GM21825 (cell line): ENCODE data around the gene ADAM12.

ENCODE experiments used
- ATAC-seq: cut with Tn5 transposase; IDR thresholded peaks from one replicate; pipeline ENCODE4 v1.9.1; 2021; ENCODE audit warnings: mild to moderate bottlenecking, moderate library complexity; ENCODE audit not compliant: unreplicated experiment

Gene ADAM12, protein sequence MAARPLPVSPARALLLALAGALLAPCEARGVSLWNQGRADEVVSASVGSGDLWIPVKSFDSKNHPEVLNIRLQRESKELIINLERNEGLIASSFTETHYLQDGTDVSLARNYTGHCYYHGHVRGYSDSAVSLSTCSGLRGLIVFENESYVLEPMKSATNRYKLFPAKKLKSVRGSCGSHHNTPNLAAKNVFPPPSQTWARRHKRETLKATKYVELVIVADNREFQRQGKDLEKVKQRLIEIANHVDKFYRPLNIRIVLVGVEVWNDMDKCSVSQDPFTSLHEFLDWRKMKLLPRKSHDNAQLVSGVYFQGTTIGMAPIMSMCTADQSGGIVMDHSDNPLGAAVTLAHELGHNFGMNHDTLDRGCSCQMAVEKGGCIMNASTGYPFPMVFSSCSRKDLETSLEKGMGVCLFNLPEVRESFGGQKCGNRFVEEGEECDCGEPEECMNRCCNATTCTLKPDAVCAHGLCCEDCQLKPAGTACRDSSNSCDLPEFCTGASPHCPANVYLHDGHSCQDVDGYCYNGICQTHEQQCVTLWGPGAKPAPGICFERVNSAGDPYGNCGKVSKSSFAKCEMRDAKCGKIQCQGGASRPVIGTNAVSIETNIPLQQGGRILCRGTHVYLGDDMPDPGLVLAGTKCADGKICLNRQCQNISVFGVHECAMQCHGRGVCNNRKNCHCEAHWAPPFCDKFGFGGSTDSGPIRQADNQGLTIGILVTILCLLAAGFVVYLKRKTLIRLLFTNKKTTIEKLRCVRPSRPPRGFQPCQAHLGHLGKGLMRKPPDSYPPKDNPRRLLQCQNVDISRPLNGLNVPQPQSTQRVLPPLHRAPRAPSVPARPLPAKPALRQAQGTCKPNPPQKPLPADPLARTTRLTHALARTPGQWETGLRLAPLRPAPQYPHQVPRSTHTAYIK

DNA sequence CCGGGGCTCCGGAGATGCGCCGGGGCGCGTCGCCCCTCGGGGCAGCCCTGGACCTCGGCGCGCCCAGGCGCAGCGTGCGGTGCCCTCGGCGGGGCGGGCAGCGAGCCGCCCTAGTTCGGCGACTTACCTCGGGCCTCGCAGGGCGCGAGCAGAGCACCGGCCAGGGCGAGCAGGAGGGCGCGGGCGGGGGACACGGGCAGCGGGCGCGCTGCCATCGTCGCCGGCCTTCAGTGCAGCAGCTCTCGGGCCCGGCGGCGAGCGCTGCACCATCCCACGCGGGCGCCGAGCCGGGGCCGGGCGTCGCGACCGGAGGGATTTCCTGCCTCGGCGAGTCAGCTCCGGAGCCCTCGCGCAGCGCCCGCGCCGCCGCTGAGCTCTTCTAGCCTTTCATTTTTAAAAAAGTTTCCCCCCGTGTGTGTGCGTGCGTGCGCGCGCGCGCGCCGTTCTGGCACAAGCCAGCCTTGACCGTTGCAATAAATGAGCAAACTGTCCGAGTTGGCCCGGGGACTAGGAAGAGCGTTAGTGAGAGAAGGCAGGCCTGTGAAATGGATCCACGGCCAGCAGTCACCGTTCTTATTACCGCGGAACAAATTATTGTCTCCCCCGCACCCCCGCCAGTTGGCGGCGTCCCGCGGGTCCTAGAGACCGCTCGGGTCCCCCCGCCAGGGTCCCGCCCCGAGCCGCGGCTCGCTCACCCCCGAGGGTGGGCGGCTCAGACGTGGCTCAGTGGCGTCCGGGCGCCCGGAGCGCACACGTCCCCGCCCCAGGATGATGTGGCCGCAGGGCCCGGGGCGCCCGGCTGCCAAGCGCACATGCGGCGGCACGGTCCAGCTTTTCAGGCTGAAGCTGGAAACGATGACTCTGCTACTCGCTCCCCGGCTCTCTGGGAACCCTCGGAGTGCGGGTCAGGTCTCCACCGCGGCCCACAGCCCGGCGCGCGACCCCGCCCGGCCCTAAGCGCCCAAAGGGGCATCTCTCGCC, at the start of gene ADAM12:
Gene ADAM12, minus strand, starts transcription at position 547 of the 981 bp plus-strand sequence. Its CDS starts 332 bp downstream, at position 215.
- ATAC-seq: no peak

DNA sequence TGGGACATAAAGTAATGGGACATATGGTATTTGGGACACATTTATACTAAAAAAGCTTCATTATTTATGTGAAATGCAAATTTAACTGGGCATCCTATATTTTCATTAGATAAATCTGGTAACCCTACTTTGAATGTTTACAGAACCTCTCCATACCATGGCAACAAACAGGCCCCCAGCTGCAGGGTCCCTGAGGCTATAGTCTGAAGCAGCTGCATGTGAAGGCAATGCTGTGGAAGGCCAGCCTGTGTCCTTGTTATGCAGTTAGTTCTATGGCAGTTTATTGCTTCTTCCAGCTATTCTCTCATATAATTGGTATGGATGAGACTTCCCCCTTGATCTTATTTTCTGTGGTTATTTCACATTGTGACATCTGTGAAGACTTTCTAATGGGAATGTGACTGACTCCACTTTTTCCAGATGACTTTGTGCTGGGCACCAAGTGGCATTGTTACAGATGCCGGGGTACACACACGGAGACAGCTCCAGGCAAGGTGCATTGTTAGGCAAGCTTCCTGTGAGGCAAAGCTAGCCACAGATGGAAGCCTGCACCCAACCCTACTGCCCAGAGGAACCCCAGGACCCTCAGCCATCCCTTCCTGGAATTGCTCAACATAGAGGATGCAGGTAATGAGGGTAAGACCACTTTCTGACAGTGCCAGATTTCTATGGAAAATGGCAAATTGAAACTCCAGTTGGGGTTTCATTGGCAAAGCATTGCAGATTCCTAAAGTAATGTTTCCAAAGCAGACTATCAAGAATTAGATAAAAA, 49.5 kb upstream of the ADAM12 start:
- ATAC-seq: no peak

DNA sequence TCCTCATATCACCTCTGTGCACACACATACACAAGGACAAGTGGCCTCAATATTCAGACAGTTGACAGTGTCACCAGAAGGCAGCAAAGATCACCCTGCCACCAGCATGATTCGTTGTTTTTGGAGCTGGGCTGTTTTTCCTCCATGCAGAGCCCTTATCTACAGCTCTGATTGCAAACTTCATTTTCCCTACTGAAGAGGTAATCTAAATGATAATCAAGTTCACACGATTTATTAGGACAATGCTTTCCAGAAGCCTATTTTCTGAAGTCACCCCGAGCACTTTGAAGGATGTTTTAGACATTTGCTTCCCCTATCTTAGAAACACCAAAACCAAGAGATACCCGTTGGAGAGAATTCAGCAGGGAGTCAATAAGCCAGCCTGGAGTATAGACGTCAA, 46.0 kb upstream of the ADAM12 start:
- no peak for ATAC-seq

DNA sequence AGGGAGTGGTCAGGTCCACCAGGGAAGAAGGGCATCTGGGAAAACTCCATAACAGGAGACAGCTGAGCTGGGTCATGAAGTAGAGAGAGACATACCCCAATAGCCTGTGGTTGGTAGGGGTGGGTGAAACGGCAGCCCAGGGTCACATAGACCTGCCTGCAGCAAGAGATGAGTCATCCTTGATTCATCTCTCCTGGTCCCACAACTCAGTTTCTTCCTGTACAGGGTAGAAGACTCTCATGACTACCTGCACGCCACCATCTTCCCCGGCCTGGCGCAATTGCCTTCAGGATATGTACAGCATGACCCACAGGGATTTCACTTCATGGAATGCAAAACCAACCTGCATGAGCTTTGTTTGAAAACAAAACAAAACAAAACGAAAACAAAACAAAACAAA, 45.1 kb upstream of the ADAM12 start:
- no peak for ATAC-seq

DNA sequence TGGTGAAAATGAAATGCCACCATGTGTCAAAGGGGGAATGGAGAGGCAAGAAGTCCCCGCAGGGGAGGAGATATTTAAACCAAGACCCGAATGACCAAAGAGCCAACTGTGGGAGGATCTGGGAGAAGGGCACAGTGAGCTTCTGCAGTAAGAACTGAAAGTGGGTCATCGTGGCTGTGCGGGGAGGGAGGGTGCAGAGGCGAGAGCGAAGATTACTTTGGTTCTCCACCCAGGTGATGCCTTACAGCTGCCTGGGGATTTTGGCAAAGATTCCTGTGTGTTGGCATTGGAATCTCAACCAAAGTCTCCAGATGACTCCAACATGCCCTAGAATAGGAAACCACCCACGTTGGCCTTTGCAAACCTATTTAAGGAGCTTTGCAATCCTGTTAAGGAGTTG, 44.2 kb upstream of the ADAM12 start:
- no peak for ATAC-seq

DNA sequence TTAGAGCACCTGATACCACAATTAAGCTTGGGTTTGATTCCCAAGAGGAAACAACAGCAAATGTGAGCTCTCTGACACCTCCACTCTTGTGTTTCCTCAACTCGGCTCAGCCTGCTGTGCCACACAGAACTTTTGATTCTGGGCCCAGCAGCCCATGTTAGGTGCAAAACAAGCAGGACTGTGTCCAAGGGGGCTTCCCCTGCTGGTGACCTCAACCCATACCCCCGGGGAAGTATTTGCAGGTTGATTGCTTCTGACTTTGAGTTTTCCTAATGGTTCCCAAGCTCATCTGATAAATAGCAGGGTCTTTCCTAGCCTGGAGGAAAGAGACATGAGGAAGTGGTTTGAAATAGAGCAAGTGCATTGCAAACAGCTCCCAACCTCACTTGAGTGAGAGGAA, 43.5 kb upstream of the ADAM12 start:
- no peak for ATAC-seq

DNA sequence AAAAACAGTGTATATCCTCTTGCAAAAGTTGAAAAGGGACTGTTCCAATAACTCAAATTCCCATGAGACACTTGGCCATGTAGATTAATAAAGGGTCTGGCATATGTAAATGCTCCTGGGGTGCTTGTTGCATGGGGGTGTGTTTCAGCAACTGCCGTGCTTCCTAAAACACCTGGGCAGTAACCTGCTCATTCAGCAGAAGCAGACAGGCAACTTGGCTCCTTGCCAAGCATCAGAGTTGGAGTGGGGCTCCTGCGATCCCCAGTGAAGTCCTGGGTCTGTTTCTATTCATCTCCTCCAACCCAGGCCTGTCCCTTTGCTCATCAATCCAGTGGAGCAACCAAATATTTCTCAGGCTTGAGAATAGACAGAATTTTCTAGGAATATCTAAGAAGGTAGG, 42.2 kb upstream of the ADAM12 start:
- ATAC-seq: no peak

DNA sequence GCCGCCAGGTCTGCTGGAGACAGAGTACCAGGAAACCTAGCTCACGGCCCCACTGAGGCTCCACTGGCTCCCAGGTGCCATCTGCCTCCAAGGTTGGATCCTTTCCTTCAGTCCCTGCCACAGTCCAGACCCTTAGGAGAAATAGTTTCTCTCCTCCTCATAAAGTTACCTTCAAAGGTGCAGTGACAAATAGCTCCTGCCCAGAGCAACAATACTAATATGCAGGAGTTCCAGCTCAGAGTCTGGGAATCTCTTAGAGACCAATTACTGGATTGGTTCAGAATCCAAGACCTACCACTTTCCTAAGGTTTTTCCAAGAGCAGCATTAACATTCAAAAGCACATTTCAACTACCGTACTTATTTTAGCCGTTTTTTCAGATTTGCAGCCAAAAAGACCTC, 41.0 kb upstream of the ADAM12 start:
- ATAC-seq: no peak

DNA sequence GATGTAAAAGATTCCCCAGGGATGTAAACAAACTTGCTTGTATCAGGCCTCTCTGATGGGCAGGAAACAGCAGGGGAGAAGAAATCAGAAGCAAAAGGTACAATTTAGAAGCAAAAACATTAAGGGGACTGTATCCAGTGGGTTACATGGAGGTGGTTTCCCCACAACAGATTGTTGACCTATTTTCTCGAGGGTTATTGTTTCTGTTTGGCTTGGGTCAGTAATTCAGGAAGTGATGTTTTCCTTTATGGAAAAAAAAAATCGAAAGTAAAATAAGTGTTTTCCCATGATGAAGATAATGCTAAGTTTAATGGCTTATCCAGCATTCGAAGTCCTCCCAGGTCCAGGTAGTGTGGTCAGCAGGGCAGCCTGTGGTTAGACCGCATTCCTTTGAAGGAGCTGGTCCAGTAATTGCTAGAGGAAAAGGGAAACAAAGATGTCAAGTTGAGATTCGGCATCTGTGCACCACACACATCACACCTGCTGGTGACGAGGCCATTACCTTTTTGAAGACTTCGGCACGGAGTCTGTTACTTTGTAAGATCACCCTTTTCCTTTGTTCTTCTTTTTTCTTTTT, 37.3 kb upstream of the ADAM12 start:
- no peak for ATAC-seq

DNA sequence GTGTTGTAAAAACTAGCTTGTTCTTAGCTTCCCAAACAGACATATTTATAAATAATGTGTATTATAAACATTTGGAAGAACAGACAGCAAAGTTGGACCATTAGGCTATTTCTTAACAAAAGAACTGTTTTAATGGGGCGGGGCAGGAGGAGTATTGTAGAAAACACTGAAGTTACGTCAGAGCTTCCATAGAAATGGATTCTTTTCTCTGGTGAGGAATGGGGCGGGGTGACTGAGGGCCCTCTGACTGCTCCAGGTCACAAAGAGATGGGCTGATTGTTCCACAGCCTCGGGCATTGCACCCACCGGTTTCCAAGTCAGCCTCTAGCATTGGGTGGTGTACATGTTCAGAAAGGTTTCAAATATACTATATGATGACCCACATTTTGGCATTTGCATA, 36.8 kb upstream of the ADAM12 start:
- no peak for ATAC-seq

DNA sequence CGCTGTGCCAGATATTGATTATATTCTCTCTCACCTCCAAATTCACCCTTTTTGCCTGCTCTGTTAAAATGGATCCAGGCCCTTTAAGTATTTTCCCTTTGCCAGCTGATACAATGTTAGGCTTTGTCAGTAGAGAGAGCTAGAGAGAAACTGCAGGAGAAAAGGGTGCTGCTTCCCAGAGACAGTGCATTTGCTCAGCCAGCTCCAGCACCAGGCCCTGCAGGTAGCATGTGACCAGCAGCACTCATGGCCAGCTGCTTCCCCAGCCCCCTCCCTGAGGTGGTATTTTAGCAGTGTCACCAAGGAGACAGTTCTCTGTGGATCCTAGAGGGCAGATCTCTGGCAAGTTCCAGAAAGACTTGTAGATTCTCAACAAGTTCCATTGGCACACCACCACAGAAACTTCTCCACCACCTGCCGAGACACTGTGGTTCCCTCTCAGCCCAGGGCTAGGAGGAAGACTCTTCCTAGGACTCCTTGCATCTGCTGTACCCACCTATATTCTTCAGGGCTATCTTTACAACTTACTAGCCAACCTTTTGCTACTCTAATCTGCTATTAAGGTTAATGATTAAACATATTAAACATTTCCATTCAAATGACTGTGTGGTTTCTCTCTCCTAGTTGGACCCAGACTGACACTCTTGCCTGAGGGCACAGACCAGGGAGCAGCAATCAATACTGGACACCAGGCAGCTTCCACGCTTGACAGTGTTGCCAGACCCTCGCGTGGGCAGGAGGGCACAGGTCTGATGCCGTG, 35.6 kb upstream of the ADAM12 start:
- no peak for ATAC-seq

DNA sequence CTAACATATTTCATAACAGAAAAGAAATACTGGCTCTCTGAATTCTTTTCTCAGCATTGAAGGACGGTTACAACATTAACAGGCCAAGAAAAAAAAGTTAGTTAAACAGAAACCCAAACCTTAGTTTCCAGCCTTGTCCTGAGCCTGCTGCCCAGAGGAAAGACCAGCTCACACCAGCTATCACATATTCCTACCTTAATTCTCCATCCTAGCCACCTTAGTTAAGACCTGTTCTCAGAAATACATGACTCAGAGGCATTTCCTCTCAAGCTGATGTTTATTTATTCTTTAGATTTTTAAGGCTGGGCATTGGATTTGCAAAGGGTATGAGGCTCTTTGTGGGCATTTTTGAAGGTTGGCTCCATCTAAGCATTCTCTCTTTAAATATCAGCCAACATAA, 34.3 kb upstream of the ADAM12 start:
- ATAC-seq: no peak

DNA sequence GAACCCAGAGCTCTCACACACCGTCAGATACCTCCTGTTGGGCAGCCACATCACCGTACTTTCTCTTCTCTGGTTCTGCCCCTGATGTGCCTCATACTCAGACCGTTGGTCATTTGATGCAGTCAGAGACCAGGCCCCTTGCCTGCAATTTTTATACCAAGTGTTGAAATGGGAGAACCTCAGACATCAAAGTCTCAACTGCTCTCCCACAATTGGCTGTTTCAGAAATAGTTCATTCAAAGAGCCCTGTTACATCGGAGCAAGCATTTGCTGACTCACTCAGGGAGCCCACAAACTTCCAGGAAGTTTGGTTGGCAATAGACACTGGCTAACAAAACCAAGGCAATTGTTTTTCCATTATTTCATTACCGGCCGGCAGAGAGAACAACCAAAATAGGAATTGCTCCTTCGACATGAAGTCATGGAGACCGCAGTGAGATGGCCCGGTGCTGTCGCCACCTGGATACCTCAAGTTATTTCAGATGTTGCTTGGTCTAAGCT, 33.5 kb upstream of the ADAM12 start:
- ATAC-seq: no peak

DNA sequence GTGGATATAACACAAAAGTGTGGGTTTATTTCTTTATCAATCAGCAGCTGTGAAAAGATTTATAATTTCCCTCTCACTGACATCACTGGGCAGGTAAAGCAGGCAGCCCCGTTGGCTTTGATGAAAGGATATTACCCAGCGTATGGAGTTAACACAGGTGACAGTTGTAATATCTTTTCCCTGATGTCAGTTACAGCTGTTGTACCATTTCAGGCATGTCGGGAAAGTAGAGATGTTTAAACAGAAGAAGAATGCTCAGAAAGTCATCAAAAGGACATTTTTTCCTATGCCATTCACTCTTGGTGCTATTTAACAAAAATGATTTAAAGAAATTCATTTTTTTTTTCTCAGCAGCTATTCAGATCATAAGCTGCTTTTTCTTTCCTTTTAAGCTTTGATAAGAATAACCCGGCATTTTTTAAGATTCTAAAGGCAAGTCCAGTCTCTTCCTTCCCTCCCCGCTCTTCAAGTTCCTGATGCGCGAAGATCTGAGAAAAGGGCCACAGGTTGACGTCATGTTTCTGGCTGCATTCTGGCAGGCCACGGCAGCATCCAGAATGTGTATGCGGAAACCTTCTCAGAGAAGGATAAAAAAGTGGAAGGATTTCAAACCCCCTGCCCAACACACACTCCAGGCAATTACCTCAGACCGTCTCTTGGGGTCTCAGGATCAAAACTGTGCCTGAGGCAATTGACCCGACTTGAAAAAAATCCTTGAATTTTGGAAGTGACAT, 32.5 kb upstream of the ADAM12 start:
- no peak for ATAC-seq

DNA sequence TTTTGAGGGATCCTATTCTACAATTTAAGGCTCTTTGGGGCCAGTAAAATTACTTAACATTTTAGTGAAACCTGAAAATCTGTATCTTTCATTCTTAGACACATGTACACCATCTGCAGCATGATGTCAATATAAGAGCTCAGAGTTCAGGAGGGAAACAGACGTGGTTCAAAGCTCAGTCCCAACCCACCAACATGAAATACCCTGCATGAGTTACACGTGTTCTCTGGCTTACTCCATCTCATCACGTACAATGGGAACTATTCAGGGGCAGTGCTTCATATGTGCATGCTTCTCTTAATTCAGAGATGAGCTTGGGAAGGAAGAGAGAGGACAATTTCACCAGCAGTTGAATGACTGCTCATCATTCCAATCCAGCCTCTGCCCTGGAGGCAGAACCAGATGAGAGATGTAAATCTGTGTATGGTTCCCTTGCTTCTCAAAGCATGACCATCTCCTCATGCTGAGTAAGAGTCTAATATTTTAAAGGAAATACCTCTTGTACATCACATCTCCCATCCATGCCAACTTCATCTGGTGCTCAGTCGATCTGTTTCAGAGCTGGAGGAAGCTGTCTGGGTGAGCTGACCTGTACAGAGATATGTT, 29.0 kb upstream of the ADAM12 start:
- no peak for ATAC-seq

DNA sequence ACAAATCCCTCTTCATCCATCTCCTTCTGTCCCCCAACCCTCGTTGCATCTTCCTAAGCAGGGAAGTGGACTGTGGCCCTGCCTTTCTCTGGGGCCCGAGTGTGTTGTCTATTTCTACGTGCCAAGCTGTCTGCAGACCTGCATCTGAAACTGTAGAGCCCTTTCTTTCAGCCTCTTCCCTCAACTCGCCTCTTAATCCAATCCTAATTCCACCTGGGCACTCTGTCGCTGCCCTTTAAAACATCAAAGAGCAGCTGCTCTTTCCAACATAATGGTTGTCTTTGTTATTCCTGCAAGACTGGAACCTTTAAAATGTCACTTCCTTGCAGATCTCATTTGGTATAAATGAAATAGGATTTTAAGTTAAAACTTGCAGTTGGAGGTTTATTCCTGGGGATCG, 21.5 kb upstream of the ADAM12 start:
- no peak for ATAC-seq

DNA sequence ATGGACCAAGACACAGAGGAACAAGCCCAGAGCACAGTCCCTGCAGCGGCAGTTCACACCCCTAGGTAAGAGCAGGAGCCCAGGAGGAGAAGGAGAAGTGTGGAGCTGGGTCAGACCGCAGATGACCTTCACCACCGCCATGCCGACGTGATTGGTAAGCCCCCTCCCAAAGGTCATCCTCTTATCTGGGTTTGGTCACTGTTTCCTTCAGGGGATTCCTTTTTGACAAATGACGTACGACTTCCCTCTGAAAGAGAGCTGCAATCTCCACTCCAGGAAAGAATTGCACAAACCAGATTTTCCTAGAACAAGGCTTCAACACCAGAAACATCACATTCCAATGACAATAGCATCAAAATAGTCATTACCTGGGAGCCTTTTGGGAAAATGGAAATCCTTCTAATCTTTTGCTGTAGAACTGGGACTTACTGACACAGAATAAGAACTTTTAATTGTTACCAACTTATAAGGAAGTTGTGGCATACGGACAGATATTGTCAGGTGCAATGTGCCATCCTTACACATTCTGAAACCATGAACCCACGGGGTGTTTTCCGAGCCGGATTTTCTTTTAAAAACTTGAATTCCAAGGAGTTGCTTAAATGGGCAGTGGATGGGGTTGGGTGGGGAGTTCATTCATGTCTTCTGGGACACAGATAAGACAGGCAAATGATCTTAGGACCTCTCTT, 20.8 kb upstream of the ADAM12 start:
- ATAC-seq: no peak
